CD14-positive monocyte (primary cell): Measurements from ENCODE around the gene XPO4. TPM values are rescaled to one million over a fixed set of nuclear protein-coding genes. Genes with fewer than 3 reads are reported as not detected.

ENCODE experiments used
- DNase-seq, 3 donors: peaks; one replicate each; pipeline ENCODE4 v3.0.0-alpha.2; 2011 to 2022
- H2AFZ ChIP-seq: 2 replicates; pipeline ENCODE4 v1.6.0; 2012; ENCODE audit warnings: mild to moderate bottlenecking, low read depth, low read length, inconsistent platforms; ENCODE audit not compliant: insufficient read depth, poor library complexity, severe bottlenecking
- H3K27ac ChIP-seq, 2 donors: 1 replicate in 1 of 2; 2 replicates in 1 of 2; pipeline ENCODE4 v1.5.1; 2012 to 2013; ENCODE audit warnings: low read length in 2 of 2, control low read depth in 1 of 2, inconsistent platforms in 1 of 2, low read depth in 1 of 2, mild to moderate bottlenecking in 1 of 2
- H3K27me3 ChIP-seq, 2 donors: one replicate each; pipeline versions ENCODE4 v1.6.0 to v1.6.1; 2011 to 2013; ENCODE audit warnings: low read length in 2 of 2; ENCODE audit not compliant: control insufficient read depth in 2 of 2, insufficient read depth in 2 of 2
- H3K36me3 ChIP-seq, 2 donors: replicated peaks in 1 of 2; 1 replicate in 1 of 2; 2 replicates in 1 of 2; pipeline versions ENCODE4 v1.5.1 to v1.6.1; 2012 to 2013; ENCODE audit warnings: low read length in 2 of 2, control low read depth in 1 of 2, inconsistent platforms in 1 of 2, mild to moderate bottlenecking in 1 of 2; ENCODE audit not compliant: insufficient read depth in 2 of 2, control insufficient read depth in 1 of 2
- H3K4me1 ChIP-seq, 2 donors: 1 replicate in 1 of 2; 2 replicates in 1 of 2; pipeline versions ENCODE4 v1.5.1 to v1.6.1; 2012 to 2013; ENCODE audit warnings: low read length in 2 of 2, control low read depth in 1 of 2, inconsistent platforms in 1 of 2, mild to moderate bottlenecking in 1 of 2, moderate library complexity in 1 of 2; ENCODE audit not compliant: insufficient read depth in 2 of 2, control insufficient read depth in 1 of 2
- H3K4me2 ChIP-seq: replicated peaks from 2 replicates; pipeline ENCODE3; 2012; ENCODE audit warnings: low read length, moderate library complexity, mild to moderate bottlenecking; ENCODE audit not compliant: poor library complexity, severe bottlenecking; ENCODE audit errors: extremely low read depth
- H3K4me3 ChIP-seq, 3 experiments: fragments of 200-600 bp in 1 of 3; sonication (generic) in 1 of 3; replicated peaks in 1 of 3; 1 replicate in 2 of 3; 2 replicates in 1 of 3; pipeline ENCODE4 v1.5.1; 2011 to 2013; ENCODE audit warnings: low read length in 3 of 3, mild to moderate bottlenecking in 3 of 3, control low read depth in 2 of 3, low read depth in 2 of 3, inconsistent platforms in 1 of 3, moderate library complexity in 1 of 3
- H3K79me2 ChIP-seq: 2 replicates; pipeline ENCODE4 v1.6.0; 2012; ENCODE audit warnings: mild to moderate bottlenecking, control low read depth, inconsistent platforms, low read length, moderate library complexity; ENCODE audit not compliant: insufficient read depth
- H3K9ac ChIP-seq: 2 replicates; pipeline ENCODE4 v1.6.0; 2017; ENCODE audit warnings: low read length, mild to moderate bottlenecking; ENCODE audit not compliant: insufficient read depth, poor library complexity, severe bottlenecking
- H3K9me3 ChIP-seq, 2 donors: replicated peaks in 1 of 2; 1 replicate in 1 of 2; 2 replicates in 1 of 2; pipeline versions ENCODE4 v1.5.1 to v1.6.1; 2012 to 2013; ENCODE audit warnings: low read length in 2 of 2, control low read depth in 1 of 2; ENCODE audit not compliant: control insufficient read depth in 1 of 2, insufficient read depth in 1 of 2
- H4K20me1 ChIP-seq: 2 replicates; pipeline ENCODE4 v1.6.0; 2012; ENCODE audit warnings: mild to moderate bottlenecking, low read length, control low read depth, moderate library complexity; ENCODE audit not compliant: insufficient read depth
- H3K27ac Mint-ChIP-seq, 7 donors: one replicate each; pipeline ENCODE4 v1.8.0; 2020; ENCODE audit warnings: mild to moderate bottlenecking in 7 of 7, mixed read lengths in 7 of 7, moderate library complexity in 6 of 7, inconsistent platforms in 2 of 7
- H3K27me3 Mint-ChIP-seq, 3 donors: one replicate each; pipeline ENCODE4 v1.8.0; 2021 to 2022; ENCODE audit warnings: low read depth in 3 of 3, mild to moderate bottlenecking in 3 of 3, mixed read lengths in 3 of 3, moderate library complexity in 3 of 3, inconsistent platforms in 1 of 3
- H3K36me3 Mint-ChIP-seq, 2 donors: one replicate each; pipeline ENCODE4 v1.8.0; 2020; ENCODE audit warnings: mixed read lengths in 2 of 2, inconsistent platforms in 1 of 2, mild to moderate bottlenecking in 1 of 2
- H3K4me1 Mint-ChIP-seq: one replicate; pipeline ENCODE4 v1.8.0; 2020; ENCODE audit warnings: mild to moderate bottlenecking, mixed read lengths
- H3K4me3 Mint-ChIP-seq, 2 donors: one replicate each; pipeline ENCODE4 v1.8.0; 2020; ENCODE audit warnings: mild to moderate bottlenecking in 2 of 2, mixed read lengths in 2 of 2, moderate library complexity in 1 of 2
- H3K9me3 Mint-ChIP-seq, 7 donors: one replicate each; pipeline ENCODE4 v1.8.0; 2020 to 2022; ENCODE audit warnings: mixed read lengths in 7 of 7, mild to moderate bottlenecking in 6 of 7, moderate library complexity in 6 of 7, inconsistent platforms in 2 of 7
- CTCF ChIP-seq: fragments of 200-600 bp; IDR thresholded peaks from one replicate; pipeline ENCODE4 v1.8.0; 2022; ENCODE audit warnings: antibody characterized with exemption, mild to moderate bottlenecking
- WGBS: methylation state at CpG from one replicate; pipeline ENCODE4 v1.1.5; 2013; ENCODE audit warnings: missing lambda C conversion rate; ENCODE audit not compliant: insufficient coverage; 5-methylcytosine and 5-hydroxymethylcytosine counted together
- intact Hi-C, 2 donors: fragments of 100-400 bp; cut with micrococcal nuclease; formaldehyde crosslinking; loops; one replicate each; pipeline versions ENCODE4 v1.15.0 to v1.15.1; 2023
- polyA plus RNA-seq, 3 donors: library from polyadenylated mRNA; depleted of rRNA in 1 of 3; unstranded in 2 of 3; stranded (reverse) in 1 of 3; fragments of 300-500 nt in 2 of 3; fragments of >200 nt in 1 of 3; fragmentation: Illumina TruSeq in 2 of 3; gene quantifications; 1 replicate in 2 of 3; 2 replicates in 1 of 3; pipeline ENCODE4 v1.2.3, GENCODE V29; 2012 to 2021

The XPO4 gene
- polyA plus RNA-seq, 3 donors = 2.9 to 4.4 (median 4.0) TPM

- intact Hi-C loops = no loop called here
- Histone ChIP-seq H3K4me2 (no peak overlapping the region), H3K9me3 (no peaks in the 10 kb centered on the region), H3K4me3 (no peak overlapping the region), H3K79me2 (no peaks in the 10 kb centered on the region), H3K36me3 (peaks cover 22 to 42% of the 10 kb centered on the region in 2 donors), H3K27me3 (no peaks in the 10 kb centered on the region), H4K20me1 (no peaks in the 10 kb centered on the region), H3K27ac (no peak overlapping the region), H3K9ac (no peak overlapping the region), H2AFZ (no peak overlapping the region), H3K4me1 (no peaks in the 10 kb centered on the region)
- DNase-seq = no peak
- H3K27me3 Mint-ChIP-seq = no peaks in the 10 kb centered on the region
- H3K4me1 Mint-ChIP-seq = no peaks in the 10 kb centered on the region
- peaks cover 31 to 37% of the 10 kb centered on the region in 2 donors for H3K36me3 Mint-ChIP-seq
- H3K27ac Mint-ChIP-seq = no peak overlapping the region
- TF ChIP-seq CTCF = no peak
- no peaks in the 10 kb centered on the region for H3K9me3 Mint-ChIP-seq
- no CpG with 5 or more reads among the region's 1 CpG for WGBS
- H3K4me3 Mint-ChIP-seq = no peak overlapping the region
These were observed 80.1 kb downstream of the XPO4 start for GRCh38 chr13:20822406-20822805.

- Histone ChIP-seq H3K9ac (no peak overlapping the region), H3K27me3 (no peaks in the 10 kb centered on the region), H3K4me3 (no peak overlapping the region), H3K4me1 (no peaks in the 10 kb centered on the region), H4K20me1 (no peaks in the 10 kb centered on the region), H3K27ac (no peak overlapping the region), H3K79me2 (no peaks in the 10 kb centered on the region), H3K36me3 (peaks cover 25 to 52% of the 10 kb centered on the region in 2 donors), H3K4me2 (no peak overlapping the region), H2AFZ (no peak overlapping the region), H3K9me3 (no peaks in the 10 kb centered on the region)
- WGBS = no CpG with 5 or more reads among the region's 3 CpGs
- no peaks in the 10 kb centered on the region for H3K9me3 Mint-ChIP-seq
- peaks cover 41 to 43% of the 10 kb centered on the region in 2 donors for H3K36me3 Mint-ChIP-seq
- DNase-seq = no peak
- no peaks in the 10 kb centered on the region for H3K27me3 Mint-ChIP-seq
- intact Hi-C loops = no loop called here
- no peak for TF ChIP-seq CTCF
- no peak overlapping the region for H3K4me3 Mint-ChIP-seq
- no peaks in the 10 kb centered on the region for H3K4me1 Mint-ChIP-seq
- H3K27ac Mint-ChIP-seq = no peak overlapping the region
These were observed 82.8 kb downstream of the XPO4 start for GRCh38 chr13:20819715-20820114.
